K562 (cell line): ENCODE results near the gene KCNJ5. TPM values are rescaled to one million over a fixed set of nuclear protein-coding genes. Genes with fewer than 3 reads are reported as not detected.

ENCODE experiments used
- ATAC-seq: fragments of 200-7000 bp; cut with Tn5 transposase; 3 replicates; pipeline ENCODE4 v1.9.1; 2020; ENCODE audit warnings: moderate library complexity
- BruUV-seq: library from RNA; stranded (reverse); fragments of 400-500 nt; replicated peaks from 2 replicates; lab custom pipeline; 2021; lab: Mats Ljungman, UMichigan
- CTCF ChIA-PET: fragments of 300-600 bp; formaldehyde crosslinking; extraction: SDS; loops from one replicate; lab custom pipeline; 2021; ENCODE audit warnings: low intra/inter-chr PET ratio; lab: Yijun Ruan, JAX
- POLR2A ChIA-PET: fragments of 300-600, 350-650 bp; sonication (Branson Sonifier 250); formaldehyde crosslinking; extraction: SDS; loops from one replicate; lab custom pipeline; 2021; ENCODE audit warnings: antibody characterized with exemption, inconsistent platforms; lab: Yijun Ruan, JAX
- DNase-seq, 4 experiments: peaks; one replicate each; pipeline versions ENCODE4 v3.0.0 to v3.0.0-alpha.2; 2011 to 2018; ENCODE audit warnings: low spot score in 3 of 4, mixed read lengths in 3 of 4; ENCODE audit errors: extremely low read depth in 1 of 4
- FAIRE-seq: peaks from 2 replicates; lab custom pipeline; 2011; peaks lifted over from hg19 to GRCh38; lab: Jason Lieb, UNC
- H2AFZ ChIP-seq: 2 replicates; pipeline ENCODE4 v1.6.0; 2011; ENCODE audit warnings: low read depth, low read length, control low read depth, inconsistent platforms
- H3K27ac ChIP-seq: fragments of 200-600 bp; 3 replicates; pipeline ENCODE4 v1.8.0; 2011; ENCODE audit warnings: low read depth, mild to moderate bottlenecking, control low read depth, inconsistent platforms, low read length, moderate library complexity, mixed read lengths; ENCODE audit errors: extremely low read depth
- H3K27me3 ChIP-seq, 2 experiments: fragments of 300-600 bp in 1 of 2; 2 replicates in 1 of 2; 3 replicates in 1 of 2; pipeline versions ENCODE4 v1.6.0 to v1.8.0; 2011; ENCODE audit warnings: inconsistent platforms in 2 of 2, low read length in 2 of 2, mild to moderate bottlenecking in 1 of 2, mixed read lengths in 1 of 2, moderate library complexity in 1 of 2; ENCODE audit not compliant: control insufficient read depth in 2 of 2, insufficient read depth in 2 of 2
- H3K36me3 ChIP-seq: fragments of 300-600 bp; 3 replicates; pipeline ENCODE4 v1.8.0; 2011; ENCODE audit warnings: mild to moderate bottlenecking, low read length, inconsistent platforms; ENCODE audit not compliant: control insufficient read depth, insufficient read depth
- H3K4me1 ChIP-seq, 2 experiments: fragments of 200-600 bp in 1 of 2; replicated peaks in 1 of 2; 2 replicates in 1 of 2; 3 replicates in 1 of 2; pipeline versions ENCODE4 v1.5.1 to v1.8.0; 2011; ENCODE audit warnings: inconsistent platforms in 2 of 2, low read length in 2 of 2, mild to moderate bottlenecking in 1 of 2, mixed read lengths in 1 of 2, moderate library complexity in 1 of 2; ENCODE audit not compliant: control insufficient read depth in 2 of 2, insufficient read depth in 2 of 2
- H3K4me2 ChIP-seq: 2 replicates; pipeline ENCODE4 v1.6.1; 2011; ENCODE audit warnings: low read length, control low read depth, inconsistent platforms, mixed read lengths; ENCODE audit not compliant: insufficient read depth
- H3K4me3 ChIP-seq: fragments of 200-600 bp; sonication (generic), shearing (Covaris generic); 2 replicates; pipeline ENCODE4 v1.5.1; 2016; ENCODE audit warnings: control low read depth, inconsistent platforms
- H3K79me2 ChIP-seq: fragments of 200-600 bp; 3 replicates; pipeline ENCODE4 v1.8.0; 2011; ENCODE audit warnings: low read length, inconsistent platforms; ENCODE audit not compliant: control insufficient read depth, insufficient read depth
- H3K9ac ChIP-seq, 2 experiments: 2 replicates each; pipeline versions ENCODE4 v1.6.0 to v1.6.1; 2011; ENCODE audit warnings: low read depth in 2 of 2, low read length in 2 of 2, control low read depth in 1 of 2, inconsistent platforms in 1 of 2, mild to moderate bottlenecking in 1 of 2, mixed read lengths in 1 of 2; ENCODE audit not compliant: insufficient read depth in 1 of 2
- H3K9me1 ChIP-seq: one replicate; pipeline ENCODE4 v1.6.0; 2011; ENCODE audit warnings: inconsistent platforms, mild to moderate bottlenecking, low read length, moderate library complexity; ENCODE audit not compliant: control insufficient read depth, insufficient read depth
- H3K9me3 ChIP-seq: replicated peaks from 2 replicates; pipeline ENCODE4 v1.5.1; 2011; ENCODE audit warnings: low read depth, low read length, inconsistent platforms; ENCODE audit not compliant: control insufficient read depth, insufficient read depth
- H4K20me1 ChIP-seq: replicated peaks from 2 replicates; pipeline ENCODE4 v1.6.1; 2011; ENCODE audit warnings: low read length, inconsistent platforms, mixed read lengths; ENCODE audit not compliant: control insufficient read depth, insufficient read depth
- CREBBP ChIP-seq: IDR thresholded peaks from one replicate; pipeline ENCODE4 v1.6.1; 2012; ENCODE audit warnings: low read depth, mild to moderate bottlenecking, control low read depth, inconsistent platforms, low read length
- ELF4 ChIP-seq: fragments of 450-650 bp; formaldehyde crosslinking; IDR thresholded peaks from 2 replicates; pipeline ENCODE4 v1.4.0; 2022; ENCODE audit warnings: missing genetic modification characterization
- KAT8 ChIP-seq: fragments of 450-650 bp; IDR thresholded peaks from 2 replicates; pipeline ENCODE4 v1.6.1; 2016; ENCODE audit warnings: low read depth, mild to moderate bottlenecking
- SMARCB1 ChIP-seq: IDR thresholded peaks from 2 replicates; pipeline ENCODE4 v1.6.1; 2011; ENCODE audit warnings: improper control_type of control experiment, low read depth; ENCODE audit not compliant: insufficient read length
- ZFX ChIP-seq: sonication (generic); formaldehyde crosslinking; IDR thresholded peaks from 2 replicates; pipeline ENCODE4 v1.8.0; 2022; ENCODE audit warnings: mild to moderate bottlenecking, missing genetic modification reagents, moderate library complexity
- WGBS: fragments of 100-300 bp; shearing (Covaris generic); methylation state at CpG from one replicate; pipeline ENCODE4 v1.1.6; 2016; ENCODE audit warnings: low coverage, mixed read lengths; ENCODE audit not compliant: insufficient coverage; ENCODE audit errors: missing lambda C conversion rate; 5-methylcytosine and 5-hydroxymethylcytosine counted together
- in situ Hi-C: fragments of 300-500 bp; cut with MboI; formaldehyde crosslinking; loops from 4 replicates; pipeline ENCODE4 v1.15.0; 2018; ENCODE audit warnings: inconsistent platforms, mixed read lengths
- intact Hi-C: fragments of 100-400 bp; cut with micrococcal nuclease; formaldehyde crosslinking; loops from 2 replicates; pipeline ENCODE4 v1.14.2; 2022
- polyA plus RNA-seq, 8 experiments: library from polyadenylated mRNA; depleted of rRNA in 4 of 8; stranded (reverse) in 5 of 8; unstranded in 3 of 8; fragments of >200 nt; fragmentation: Nextera tagmentation in 2 of 8; fragmentation: Illumina TruSeq in 1 of 8; extraction: Ambion mirVana in 2 of 8; extraction: Trizol in 1 of 8; gene quantifications; 2 replicates each; pipeline versions ENCODE4 v1.2.1 to v1.2.3, GENCODE V29; 2011 to 2014; ENCODE audit warnings: inconsistent platforms in 1 of 8, missing spikeins in 1 of 8
- total RNA-seq, 7 experiments: library from RNA; depleted of rRNA in 6 of 7; stranded (reverse); fragments of >200 nt in 6 of 7; fragmentation: Illumina TruSeq in 2 of 7; extraction: Trizol in 2 of 7; gene quantifications; 2 replicates each; pipeline versions ENCODE4 v1.2.1 to v1.2.3, GENCODE V29; 2011 to 2021; ENCODE audit warnings: low replicate concordance in 1 of 7
- TF ChIP-seq, protein P1 (sequence below): fragments of 200-400 bp; formaldehyde crosslinking; IDR thresholded peaks from 2 replicates; pipeline ENCODE4 v1.6.1; 2017; ENCODE audit warnings: mild to moderate bottlenecking, low read depth, low read length, moderate library complexity
- TF ChIP-seq, protein P2 (sequence below): fragments of 200-800 bp; sonication (Bioruptor generic); IDR thresholded peaks from 2 replicates; pipeline ENCODE4 v1.6.1; 2017; ENCODE audit warnings: missing genetic modification characterization, missing compliant biosample characterization

The KCNJ5 gene
- total and polyA plus RNA-seq, 9 of the 15 experiments (the other 6 are each of a cell fraction or from before 2014, with no cell fraction given): 0.04 TPM; not detected in 8

DNA sequence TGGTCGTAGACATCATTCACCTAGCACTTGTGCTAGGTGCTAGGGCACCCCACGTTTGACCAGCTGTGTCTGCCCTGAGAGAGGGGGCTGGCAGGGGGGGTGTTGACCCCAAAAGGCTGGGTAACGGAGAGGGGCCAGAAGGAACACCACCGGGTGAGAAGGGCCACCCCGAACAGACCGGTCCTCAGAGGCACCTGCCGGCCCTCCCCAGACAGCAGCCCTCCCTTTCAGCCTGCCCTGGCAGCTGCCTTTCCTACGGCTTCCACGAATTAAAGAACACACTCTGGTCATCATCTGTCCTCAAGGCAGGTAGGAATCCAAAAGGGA lies 977 bp upstream of the KCNJ5 start:
- H3K4me2 ChIP-seq: no peak overlapping the region
- POLR2A ChIA-PET: no interaction called here
- no peak overlapping the region for H3K4me3 ChIP-seq
- TF ChIP-seq, protein P1, sequence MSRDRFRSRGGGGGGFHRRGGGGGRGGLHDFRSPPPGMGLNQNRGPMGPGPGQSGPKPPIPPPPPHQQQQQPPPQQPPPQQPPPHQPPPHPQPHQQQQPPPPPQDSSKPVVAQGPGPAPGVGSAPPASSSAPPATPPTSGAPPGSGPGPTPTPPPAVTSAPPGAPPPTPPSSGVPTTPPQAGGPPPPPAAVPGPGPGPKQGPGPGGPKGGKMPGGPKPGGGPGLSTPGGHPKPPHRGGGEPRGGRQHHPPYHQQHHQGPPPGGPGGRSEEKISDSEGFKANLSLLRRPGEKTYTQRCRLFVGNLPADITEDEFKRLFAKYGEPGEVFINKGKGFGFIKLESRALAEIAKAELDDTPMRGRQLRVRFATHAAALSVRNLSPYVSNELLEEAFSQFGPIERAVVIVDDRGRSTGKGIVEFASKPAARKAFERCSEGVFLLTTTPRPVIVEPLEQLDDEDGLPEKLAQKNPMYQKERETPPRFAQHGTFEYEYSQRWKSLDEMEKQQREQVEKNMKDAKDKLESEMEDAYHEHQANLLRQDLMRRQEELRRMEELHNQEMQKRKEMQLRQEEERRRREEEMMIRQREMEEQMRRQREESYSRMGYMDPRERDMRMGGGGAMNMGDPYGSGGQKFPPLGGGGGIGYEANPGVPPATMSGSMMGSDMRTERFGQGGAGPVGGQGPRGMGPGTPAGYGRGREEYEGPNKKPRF: no peak
- TF ChIP-seq ELF4 (CRISPR knock-in tag): no peak
- no peaks in the 10 kb centered on the region for H3K9me1 ChIP-seq
- H3K79me2 ChIP-seq: no peaks in the 10 kb centered on the region
- ATAC-seq (no peak), DNase-seq (no peak), FAIRE-seq (no peak)
- no TSS peak for BruUV-seq
- WGBS: 1% methylated on average over 9 of the region's 9 CpGs
- H2AFZ ChIP-seq: no peak overlapping the region
- CTCF ChIA-PET: no interaction called here
- in situ Hi-C loops: loop anchor here (25.0 kb wide), 1 partner anchor 422 kb away; no protein-coding TSS in a partner anchor
- no peaks in the 10 kb centered on the region for H3K9me3 ChIP-seq
- peaks cover 0 to 5% of the 10 kb centered on the region in 2 experiments; a peak in 2 of 5 replicates for H3K4me1 ChIP-seq
- intact Hi-C loops: no loop called here
- H4K20me1 ChIP-seq: no peaks in the 10 kb centered on the region
- no peaks in the 10 kb centered on the region for H3K36me3 ChIP-seq
- no peak overlapping the region for H3K9ac ChIP-seq
- no peak overlapping the region for H3K27ac ChIP-seq
- peaks cover 0 to 20% of the 10 kb centered on the region in 2 experiments; a peak in 3 of 5 replicates for H3K27me3 ChIP-seq

DNA sequence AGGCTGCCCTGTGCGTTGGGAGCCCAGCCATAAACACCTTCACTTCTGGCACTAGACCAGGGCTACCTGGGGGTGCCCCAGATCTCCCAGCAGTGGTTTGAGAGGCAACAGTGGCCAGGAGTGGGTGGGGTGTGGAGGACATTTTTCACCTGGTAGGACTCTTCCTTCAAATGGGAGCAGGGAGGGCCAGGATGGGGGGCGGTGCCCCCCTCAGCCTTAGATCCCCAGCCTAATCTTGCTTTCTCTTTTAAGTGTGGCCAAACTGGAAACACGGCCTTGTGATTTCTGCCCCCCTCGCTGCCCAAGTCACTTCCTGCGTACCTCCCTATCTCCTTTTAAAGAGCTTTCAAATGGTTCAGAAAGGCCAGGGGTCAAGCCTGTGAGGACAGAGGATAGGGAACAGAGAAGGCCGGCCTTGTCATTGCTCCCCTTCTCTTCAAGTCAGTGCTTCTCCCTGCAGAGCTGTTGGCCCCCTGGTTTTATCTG lies 800 bp downstream of the KCNJ5 start:
- POLR2A ChIA-PET: no interaction called here
- WGBS: 0% methylated on average over 5 of the region's 6 CpGs
- Histone ChIP-seq H3K79me2 (no peaks in the 10 kb centered on the region), H3K4me2 (no peak overlapping the region), H3K27me3 (peaks cover 0 to 20% of the 10 kb centered on the region in 2 experiments; a peak in 3 of 5 replicates), H4K20me1 (no peaks in the 10 kb centered on the region), H2AFZ (no peak overlapping the region), H3K36me3 (no peaks in the 10 kb centered on the region), H3K9ac (no peak overlapping the region), H3K9me1 (no peaks in the 10 kb centered on the region), H3K4me1 (peaks cover 0 to 5% of the 10 kb centered on the region in 2 experiments; a peak in 2 of 5 replicates), H3K27ac (no peak overlapping the region), H3K4me3 (no peak overlapping the region), H3K9me3 (no peaks in the 10 kb centered on the region)
- in situ Hi-C loops: loop anchor here (25.0 kb wide), 1 partner anchor 420 kb away; no protein-coding TSS in a partner anchor
- FAIRE-seq (no peak), DNase-seq (peak in 1 of 4 experiments; percentile 28), ATAC-seq (no peak)
- CTCF ChIA-PET: no interaction called here
- intact Hi-C loops: no loop called here
- TF ChIP-seq SMARCB1: no peak
- TF ChIP-seq CREBBP: no peak
- no peak for TF ChIP-seq ZFX (CRISPR knock-in tag)
- TF ChIP-seq, protein P2, sequence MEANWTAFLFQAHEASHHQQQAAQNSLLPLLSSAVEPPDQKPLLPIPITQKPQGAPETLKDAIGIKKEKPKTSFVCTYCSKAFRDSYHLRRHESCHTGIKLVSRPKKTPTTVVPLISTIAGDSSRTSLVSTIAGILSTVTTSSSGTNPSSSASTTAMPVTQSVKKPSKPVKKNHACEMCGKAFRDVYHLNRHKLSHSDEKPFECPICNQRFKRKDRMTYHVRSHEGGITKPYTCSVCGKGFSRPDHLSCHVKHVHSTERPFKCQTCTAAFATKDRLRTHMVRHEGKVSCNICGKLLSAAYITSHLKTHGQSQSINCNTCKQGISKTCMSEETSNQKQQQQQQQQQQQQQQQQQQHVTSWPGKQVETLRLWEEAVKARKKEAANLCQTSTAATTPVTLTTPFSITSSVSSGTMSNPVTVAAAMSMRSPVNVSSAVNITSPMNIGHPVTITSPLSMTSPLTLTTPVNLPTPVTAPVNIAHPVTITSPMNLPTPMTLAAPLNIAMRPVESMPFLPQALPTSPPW (CRISPR knock-in tag): peak; percentile 25; the same call in 1 of the 2 replicates
- TF ChIP-seq KAT8: no peak
- BruUV-seq: no TSS peak
